Stimulated activated CD4-positive, alpha-beta T cell treated with anti-CD3 and anti-CD28 coated beads, Interleukin-4, amount 100 ng/mL, for 48 hours (primary cell): Measurements from ENCODE around the gene NPB.

Experiments used
- DNase-seq, 2 donors: peaks; one replicate each; pipeline ENCODE4 v3.0.0-alpha.2; 2020; ENCODE audit warnings: low read depth in 2 of 2

NPB gene

DNA sequence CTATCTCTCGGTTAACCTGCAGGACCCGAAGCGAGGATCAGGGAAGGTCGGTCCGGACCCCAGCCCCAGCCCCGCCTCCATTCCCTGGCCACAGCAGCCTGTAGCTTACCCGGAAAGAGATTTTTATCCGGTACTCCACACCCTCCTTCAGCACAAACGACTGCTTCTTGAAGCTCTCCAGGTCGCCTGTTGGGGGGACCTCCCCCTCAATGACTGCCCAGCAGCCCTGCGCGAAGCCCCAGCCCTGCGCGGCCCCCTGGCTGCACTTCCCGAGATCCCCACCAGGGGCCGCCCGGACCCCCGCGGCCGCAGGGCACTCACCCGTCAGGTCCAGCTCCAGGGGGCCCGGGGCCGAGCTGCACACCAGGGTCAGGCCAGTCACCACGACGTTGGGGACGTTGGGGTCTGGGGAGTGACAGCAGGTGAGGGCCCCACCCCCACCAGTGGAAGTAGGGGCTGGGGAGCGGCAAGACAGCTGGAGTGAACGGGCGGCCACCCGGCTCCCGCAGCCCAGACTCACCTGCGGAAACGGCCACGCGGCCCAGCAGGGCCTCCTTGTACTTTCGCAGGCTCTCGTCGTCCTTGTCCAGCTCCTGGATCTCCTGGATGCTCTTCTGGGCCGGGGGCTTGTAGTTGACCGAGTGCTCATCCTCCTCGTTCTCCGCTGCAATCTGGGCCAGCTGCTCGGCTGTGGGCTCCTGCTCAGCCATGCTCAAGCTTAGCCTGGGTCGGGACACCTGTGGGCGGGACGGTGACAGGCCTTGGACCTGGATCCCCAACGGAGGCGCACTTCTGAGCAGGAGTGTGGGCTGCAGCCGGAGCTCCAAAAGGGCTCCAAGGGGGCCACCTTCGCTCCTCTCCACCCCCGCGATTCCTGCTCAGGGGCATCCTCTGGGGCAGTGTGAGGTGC is 32.6 kb upstream of the NPB start:
- DNase-seq, result no peak

DNA sequence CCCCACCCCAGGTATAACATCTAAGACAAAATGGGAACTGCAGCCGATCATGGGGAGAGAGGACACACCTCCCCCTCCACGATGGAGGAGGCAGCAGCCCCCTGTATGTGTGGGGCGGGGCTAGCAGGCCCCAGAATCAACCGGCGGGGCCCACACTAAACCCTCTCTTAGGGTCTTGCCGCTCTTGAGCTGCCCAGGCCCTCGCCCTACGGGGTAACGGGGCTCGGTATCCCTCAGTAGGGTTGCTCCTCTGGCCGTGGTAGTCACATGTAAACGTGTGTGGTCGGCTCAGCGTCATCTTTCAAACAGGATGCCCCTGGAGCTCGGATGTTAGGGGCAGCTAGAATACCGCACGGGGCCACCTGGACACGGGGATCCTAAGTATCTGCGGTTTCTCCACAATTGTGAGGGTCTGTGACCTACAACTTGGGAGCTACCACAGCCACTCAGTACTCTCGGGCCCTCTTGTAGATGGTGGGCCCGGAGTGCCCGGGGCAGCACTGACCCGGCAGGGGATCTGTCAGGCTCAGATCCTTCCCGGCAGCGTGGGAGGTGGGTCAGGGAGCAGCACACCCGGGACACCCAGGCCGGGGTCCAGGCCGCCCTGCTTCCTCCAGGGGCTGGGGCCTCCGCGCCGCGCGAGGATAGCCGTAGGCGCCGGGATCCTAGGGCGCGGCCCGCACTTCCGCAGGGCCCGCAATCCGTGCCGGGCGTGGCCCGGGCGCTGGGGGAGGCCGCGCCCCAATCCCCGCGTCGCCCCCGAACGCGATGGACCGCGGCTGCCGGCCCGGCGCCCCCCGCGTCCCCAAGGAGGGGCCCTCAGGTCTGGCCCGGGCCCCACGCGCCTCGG is 31.7 kb upstream of the NPB start:
- no peak for DNase-seq

DNA sequence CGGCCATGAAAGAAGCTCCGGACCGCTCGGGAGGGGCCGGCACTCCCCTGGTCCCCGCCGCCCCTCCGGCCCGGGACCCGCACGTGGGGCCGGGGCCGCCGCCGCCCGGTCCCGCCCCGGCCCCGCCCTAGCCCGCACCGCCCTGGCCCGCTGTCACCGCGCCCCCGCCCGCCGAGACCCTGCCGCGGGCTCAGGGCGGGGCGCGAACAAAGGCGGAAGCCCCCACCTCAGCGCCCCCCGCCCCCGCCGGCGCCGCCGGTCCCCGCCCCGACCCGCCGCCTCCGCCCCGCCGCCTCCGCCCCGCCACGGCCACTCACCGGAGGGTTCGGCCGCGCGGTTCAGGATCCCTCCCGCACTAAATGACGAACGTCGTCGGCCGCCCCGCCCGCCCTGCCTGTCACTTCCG is 31.1 kb upstream of the NPB start, which contains the start of gene ARHGDIA:
Gene ARHGDIA, minus strand, starts transcription at position 357 of the 406 bp plus-strand sequence. CDS start 1,407 bp downstream, outside the sequence.
- no peak for DNase-seq

DNA sequence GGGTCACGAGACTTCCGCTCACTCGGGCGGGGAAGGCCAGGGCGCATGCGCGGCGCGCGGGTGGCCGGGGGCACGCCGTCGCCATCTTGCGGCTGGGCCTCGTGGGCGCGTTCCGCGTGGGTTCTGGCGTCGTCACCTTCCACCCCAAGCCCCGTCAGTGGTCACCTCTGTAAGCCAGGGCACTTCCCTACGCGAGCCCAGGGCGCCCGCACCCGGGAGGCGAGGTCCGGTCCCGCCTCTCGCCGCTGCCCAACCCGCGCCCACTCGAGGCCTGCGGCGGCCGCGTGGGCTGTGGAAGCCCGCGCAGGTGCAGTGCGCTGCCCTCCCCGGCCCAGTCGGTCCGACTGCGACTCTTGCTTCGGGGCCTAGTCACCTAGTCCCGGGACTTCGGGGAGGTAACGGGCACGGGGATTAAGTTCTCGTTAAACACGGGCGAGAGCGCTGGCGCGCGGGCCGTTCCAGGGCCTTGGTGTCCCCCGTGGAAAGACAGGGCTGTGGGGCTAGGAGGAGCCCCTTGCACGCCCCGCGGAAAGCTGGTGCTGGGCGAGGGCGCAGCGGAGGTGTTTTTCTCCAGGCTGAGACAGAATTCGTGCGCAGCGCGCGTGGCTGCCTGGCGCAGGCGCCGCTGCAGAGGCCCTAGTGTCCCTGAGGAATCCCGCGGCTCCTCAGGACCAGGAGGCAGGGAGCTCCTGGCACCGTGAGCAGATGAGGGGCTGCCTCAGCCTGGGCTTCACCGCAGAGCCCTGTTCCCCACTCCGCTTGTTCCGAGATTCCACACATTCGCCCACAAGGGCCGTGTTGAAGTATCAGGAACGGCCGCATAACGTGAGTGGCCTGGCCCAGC is 30.4 kb upstream of the NPB start:
- DNase-seq, result peak; percentile 94

DNA sequence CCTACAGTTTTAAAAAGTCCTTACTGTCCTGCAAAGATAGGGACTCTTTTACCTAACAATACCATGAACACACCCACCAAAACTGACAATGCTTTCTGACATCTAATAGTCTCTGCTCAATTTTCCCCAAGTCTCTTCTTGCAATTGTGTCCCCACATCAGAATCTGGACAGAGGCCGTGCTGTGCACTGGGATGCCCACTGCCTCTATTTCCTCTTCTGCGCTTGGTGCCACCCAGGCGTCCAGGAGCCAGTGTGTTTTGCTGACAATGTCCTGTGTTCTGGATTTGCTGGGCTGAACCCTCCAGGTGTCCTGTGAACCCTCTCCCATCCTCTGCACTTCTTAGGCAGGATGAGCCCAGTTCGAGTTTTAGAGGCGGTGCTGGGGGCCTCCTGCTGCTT is 24.5 kb upstream of the NPB start:
- DNase-seq, result no peak

DNA sequence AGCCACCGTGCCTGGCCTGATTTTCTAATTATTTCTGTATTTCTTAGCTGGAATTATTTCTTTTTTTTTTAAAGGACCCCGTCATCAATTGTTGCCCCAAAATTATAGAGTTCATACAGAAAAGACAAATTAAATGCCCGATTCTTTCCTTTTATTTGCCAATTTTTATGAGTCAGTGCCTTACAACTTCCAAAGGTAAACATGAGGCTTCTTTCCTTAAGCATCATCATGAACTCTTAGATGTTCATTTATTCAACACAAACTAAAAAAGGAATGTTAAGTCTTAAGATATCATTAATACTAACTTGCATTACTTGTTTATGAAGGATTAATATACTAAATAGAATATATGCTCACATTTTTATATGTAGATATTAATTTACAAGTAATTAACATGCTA is 23.7 kb upstream of the NPB start:
- no peak for DNase-seq

DNA sequence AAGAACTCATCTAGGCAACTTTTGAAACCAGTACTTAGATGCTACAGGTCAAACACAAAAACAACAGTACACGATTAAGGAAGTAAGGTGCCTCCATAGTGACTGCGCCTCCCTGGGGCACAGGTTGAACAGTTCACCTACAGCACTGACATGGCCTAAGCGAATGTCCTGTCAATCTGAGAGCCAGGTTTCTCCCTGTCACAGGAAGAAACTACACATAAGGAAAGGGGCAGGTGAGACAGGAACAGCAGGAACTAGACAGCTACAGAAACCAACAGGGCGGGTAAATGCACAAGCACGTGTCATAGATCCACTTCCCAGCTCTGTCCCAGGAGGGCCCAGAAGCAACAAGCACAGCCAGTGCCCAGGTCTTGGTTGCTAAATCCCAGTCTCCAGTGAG is 22.9 kb upstream of the NPB start:
- no peak for DNase-seq

DNA sequence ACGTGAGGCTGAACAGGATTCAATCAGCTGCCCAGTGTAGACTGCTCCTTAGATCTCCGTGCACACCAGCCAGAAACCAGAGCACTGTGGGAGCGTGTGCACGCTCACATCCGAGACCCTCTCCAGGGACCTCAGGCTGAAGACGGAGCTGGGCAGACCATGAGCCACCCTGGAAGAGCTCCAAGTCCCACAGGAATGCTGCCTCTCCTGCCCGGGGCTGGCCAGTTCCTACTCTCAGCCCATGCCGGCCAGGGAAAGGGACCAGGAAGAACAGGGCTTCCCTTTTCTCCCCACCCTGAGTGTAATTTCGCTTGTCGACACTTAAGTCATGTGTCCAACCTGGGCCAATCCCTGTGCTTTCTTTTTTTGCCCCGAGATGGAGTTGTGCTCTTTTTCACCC is 17.5 kb upstream of the NPB start:
- DNase-seq, result no peak

DNA sequence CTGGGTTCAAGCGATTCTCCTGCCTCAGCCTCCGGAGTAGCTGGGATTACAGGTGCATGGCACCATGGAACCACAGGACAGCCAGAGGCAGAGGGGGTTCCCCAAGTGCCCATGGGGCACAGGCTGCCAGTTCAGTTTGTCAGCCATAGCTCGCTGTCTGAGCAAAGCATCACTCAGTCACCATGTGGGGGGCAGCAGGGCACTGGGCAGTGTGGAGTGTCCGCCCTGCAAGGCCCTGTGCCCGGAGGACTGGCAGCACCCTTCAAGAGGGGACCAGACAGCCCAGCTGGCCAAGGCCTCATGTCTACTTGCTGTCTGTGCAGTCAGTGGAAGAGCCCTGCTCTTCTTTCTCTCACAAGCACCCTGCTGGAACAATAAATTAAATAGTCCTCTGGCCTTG is 17.1 kb upstream of the NPB start:
- no peak for DNase-seq

DNA sequence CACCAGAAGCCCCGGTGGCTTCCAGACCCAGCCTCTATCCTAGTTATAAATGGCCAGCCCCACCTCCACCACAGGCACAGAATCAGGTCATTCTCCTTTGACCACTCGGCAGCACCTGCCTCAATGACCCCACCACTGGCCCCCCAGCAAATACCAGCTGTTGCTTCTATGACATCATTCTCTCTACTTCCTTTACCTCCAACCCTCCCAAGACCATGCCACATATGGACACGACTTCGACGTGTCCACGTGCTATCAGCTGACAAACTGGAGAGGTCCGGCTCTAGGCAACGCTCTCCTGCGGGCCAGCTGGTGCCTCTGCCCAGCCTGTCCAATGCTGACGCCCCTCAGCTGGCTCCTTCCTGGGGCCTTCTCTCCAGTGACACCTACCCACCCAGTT is 16.6 kb upstream of the NPB start:
- no peak for DNase-seq

DNA sequence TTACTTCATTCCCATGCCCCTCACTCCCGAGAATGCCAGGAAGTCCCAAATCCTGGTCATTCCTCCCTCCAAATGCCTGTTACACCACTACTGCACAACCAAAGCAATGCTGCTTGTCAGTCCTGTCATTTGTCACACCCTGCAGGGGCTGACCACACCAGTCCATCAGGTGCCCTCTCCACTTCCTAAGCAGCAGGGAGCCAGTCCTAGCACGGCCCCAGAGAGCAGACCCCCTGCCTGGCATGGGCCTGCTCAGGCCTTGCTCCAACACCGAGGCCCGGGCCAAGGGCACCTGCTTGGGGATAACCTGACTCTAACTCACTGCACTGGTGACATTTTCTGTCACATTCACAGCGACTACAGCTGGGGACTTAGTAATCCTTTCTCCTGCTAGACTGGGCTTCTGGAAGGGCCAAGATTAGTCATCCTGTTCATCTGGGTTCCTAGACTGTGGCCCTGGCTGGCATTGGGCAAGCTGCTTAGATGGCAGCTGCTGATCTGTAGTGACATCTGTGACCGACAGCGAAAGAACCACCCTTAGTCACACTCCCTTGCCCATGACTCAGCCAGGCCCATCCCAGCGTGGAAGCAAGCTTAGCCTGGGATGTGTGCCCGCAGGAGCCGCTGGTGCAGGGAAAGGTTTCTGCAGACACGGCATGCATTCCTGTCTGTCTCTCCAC is 16.0 kb upstream of the NPB start:
- no peak for DNase-seq

DNA sequence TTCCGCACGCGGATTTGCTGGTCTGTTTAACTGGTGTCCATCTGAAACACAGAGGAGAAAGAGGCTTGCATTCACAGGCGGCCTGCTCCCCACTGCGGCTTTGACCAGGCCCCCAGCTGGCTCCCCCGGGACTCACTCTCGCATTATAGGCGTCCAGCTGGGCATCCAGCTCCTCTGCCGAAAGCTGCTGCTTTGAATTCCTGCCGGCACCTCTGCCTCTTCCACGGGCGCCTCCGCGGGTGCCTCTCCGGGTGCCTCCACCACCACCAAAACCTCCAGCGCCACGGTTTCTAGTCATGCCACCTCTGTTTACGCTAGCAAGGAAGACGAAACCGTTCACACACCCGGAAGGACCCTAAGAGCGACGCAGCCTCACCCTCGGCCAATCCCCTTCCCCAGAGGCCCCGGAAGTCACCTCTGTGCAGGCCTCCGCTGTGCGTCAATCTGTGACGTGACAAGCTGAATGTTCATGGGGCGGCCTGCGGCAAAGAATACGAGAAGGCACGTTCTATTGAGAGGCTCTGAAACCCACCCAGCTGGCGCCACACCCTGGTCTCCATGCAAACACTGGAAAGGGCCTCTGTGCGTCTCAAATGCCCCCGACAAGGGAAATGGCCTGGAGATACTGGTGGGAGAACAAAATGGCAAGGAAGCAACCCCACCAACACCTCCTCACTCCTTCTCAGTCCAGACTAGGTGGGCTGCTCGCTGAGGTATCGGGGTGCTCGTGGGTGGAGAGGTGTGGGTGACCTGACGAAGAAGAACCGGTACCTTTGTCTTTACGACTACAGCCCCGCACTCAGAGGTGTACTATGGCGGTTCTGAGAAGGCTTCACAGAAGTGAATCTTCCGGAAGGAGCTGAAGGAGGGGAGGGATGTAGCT is 13.7 kb upstream of the NPB start:
- DNase-seq, result no peak

DNA sequence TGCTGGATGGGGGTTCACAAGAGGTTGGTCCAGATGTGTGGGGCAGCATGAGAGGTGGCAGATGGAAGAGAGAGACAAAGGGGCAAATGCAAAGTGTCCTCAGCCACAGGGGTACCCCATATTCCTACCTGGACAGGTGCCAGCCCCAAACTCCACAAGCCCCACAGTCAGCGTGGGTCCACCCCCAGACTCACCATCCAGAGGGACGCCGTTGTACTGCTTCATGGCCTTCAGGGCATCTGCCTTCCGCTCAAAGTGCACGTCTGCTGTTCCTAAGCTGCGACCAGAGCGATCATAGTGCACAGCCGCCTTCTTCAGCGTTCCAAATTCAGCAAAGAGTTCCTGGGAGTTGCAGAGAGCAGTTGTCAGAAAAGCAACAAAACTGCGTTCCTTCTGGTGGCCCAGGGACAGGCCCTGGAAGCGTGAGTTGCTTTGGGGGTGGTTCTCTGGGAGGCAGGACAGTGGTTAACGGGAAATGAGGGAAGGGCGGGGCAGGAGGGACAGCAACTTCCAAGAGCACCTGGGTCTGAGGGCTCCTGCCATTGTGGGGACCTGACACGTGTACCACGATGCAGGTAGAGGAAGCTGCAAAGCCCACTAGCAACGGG is 12.9 kb upstream of the NPB start:
- no peak for DNase-seq

DNA sequence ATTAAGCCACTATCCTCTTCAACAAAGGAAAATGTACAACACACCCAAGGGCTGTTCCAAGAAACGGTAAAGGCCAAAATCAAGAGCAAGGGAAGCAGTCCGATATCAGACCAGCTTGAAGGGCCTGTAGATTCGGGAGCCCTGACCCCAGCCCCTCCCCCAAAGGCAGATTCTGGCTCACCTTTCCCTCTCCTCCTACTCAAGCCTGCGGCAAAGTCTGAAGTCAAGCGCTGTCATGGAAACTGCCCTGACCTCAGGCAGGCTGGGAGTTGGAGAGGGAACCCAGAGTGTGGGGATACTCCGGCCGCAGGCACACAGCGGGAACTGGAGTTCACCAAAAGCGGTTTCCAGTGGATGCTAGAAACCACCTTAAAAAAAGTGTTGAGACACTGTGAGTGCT is 12.4 kb upstream of the NPB start:
- DNase-seq, result no peak

DNA sequence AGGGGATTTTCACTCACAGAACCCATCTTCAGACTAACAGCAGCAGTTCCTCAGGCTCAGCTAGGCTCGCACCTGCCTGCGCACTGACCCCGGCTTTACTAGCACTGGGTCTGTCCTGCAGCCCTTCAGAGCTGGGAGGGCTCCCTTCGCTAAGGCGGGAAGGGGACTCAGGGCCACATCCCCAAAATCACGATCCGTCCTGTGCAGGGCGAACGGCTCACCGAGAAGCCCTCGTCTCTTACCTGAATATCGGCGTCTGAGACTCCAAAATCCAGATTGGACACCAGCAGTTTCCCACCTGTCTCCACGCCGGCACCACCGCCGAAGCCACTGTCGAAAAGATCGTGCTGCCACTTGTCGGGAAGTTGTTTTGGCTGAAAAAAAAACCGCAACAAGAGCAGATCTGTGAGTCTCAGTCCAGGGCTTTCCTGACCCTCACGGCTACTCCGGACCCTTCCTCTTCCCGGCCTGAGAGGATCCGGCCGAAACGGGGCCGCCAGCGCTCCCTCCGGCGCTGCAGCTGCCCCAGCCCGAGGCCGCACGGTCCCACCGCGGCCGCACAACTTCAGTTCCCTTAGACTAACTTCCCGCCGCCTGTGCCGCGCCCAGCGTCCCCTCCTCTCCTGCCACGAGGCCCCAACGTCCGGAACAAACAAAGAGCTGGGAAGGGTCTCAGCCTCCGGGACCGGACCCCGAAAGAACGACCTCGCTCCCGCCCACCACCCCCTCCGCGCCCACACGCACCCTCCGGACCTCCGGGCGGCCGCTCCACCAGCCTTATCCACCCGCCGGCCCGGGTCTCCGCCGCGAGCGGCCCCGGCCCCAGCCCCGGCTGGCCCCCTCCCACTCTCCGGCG is 11.4 kb upstream of the NPB start:
- no peak for DNase-seq

DNA sequence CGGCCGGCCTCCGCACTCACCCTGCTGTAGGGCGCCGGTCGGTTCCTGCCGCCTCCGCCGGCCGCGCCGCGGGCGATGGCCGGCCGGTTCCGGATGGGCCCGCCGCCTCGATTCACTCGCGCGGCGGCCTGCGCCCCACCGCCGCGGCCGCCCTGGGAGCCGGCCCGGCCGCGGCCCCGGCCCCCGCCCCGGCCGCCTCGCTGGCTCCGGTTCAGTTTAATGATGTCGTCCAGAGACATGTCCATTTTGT is 10.8 kb upstream of the NPB start:
- no peak for DNase-seq

DNA sequence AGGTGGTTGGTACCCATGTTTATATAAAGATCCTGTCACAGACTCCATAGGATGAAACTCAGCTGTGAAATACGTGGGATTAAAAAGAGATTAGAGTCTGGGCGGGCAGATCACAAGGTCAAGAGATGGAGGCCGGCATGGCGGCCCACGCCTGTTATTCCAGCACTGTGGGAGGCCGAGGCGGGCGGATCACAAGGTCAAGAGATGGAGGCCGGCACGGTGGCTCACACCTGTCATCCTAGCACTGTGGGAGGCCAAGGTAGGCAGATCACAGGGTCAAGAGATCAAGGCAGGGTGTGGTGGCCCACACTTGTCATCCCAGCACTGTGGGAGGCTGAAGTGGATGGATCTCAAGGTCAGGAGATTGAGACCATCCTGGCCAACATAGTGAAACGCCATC is 6.6 kb upstream of the NPB start:
- no peak for DNase-seq

DNA sequence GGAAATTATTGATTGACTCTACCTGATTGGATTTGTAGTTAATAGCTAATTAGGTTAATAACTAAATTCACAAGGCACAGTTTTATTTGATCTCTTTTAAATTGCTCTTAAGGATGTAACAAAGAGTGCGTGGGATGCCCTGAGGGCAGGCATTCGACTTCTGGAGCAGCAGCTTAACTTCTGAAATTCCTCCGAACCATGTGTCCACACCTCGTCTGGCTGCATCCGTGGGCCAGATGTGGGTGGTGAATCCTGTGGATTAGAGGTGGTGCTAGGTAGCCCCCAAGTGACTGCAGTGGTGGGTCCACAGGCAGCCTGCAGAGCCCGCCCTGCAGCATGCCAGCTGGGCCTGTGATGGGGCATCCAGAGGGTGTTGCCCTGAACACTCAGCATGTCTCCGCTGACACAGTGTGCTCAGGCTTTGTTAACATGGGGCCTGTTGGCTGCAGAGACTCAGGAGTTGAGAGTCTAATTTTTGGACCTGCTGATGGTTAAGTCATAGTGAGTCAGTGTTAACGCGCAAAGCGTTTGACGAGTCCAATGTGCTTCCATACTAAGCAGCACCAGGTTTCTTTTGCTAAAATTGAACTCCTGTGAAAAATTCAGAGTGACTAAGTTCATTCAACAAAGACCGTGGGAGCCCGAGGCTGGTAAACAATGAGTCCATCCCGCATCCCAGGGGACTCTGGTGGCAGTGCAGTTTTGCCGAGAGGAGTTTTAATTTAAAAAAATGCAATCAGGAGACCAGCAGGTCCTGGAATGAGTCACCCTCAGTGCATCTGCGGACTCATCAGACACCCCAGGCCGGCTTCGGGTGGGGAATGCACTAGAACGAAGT is 3.8 kb upstream of the NPB start:
- no peak for DNase-seq
